GM12875 (cell line): ENCODE measurements around the gene SORCS2.

Source experiments
- H3K4me3 ChIP-seq: one replicate; pipeline ENCODE4 v1.5.1; 2011; ENCODE audit warnings: low read depth, low read length, control low read depth
- CTCF ChIP-seq: IDR thresholded peaks from 2 replicates; pipeline ENCODE4 v1.5.1; 2011; ENCODE audit warnings: low read depth, mild to moderate bottlenecking, control low read depth, inconsistent platforms, low read length, moderate library complexity, borderline replicate concordance; ENCODE audit not compliant: insufficient read depth

SORCS2 gene

GRCh38 chr4:7585768-7586167 lies 393.4 kb downstream of the SORCS2 start:
- no peak for TF ChIP-seq CTCF
- no peak overlapping the region for H3K4me3 ChIP-seq

GRCh38 chr4:7587433-7588405 lies 395.4 kb downstream of the SORCS2 start:
- TF ChIP-seq CTCF: no peak
- H3K4me3 ChIP-seq: no peak overlapping the region

- no peak overlapping the region for H3K4me3 ChIP-seq
Observed at GRCh38 chr4:7590189-7590588, 397.9 kb downstream of the SORCS2 start.

GRCh38 chr4:7590899-7591298 lies 398.6 kb downstream of the SORCS2 start:
- H3K4me3 ChIP-seq: no peak overlapping the region
- TF ChIP-seq CTCF: no peak

More at GRCh38 chr4:7590189-7590588, 397.9 kb downstream of the SORCS2 start:
- TF ChIP-seq CTCF: no peak

GRCh38 chr4:7591409-7592053 lies 399.2 kb downstream of the SORCS2 start:
- no peak overlapping the region for H3K4me3 ChIP-seq
- no peak for TF ChIP-seq CTCF

GRCh38 chr4:7593646-7594412 lies 401.5 kb downstream of the SORCS2 start:
- no peak for TF ChIP-seq CTCF

More at GRCh38 chr4:7593646-7594412, 401.5 kb downstream of the SORCS2 start:
- no peak overlapping the region for H3K4me3 ChIP-seq
